ENCODE results near the gene APRT. TPM values are rescaled to one million over a fixed set of nuclear protein-coding genes. Genes with fewer than 3 reads are reported as not detected.

APRT gene
- total RNA-seq, 2 donors from 2014 or later: 45.5 to 80.7 TPM

DNA sequence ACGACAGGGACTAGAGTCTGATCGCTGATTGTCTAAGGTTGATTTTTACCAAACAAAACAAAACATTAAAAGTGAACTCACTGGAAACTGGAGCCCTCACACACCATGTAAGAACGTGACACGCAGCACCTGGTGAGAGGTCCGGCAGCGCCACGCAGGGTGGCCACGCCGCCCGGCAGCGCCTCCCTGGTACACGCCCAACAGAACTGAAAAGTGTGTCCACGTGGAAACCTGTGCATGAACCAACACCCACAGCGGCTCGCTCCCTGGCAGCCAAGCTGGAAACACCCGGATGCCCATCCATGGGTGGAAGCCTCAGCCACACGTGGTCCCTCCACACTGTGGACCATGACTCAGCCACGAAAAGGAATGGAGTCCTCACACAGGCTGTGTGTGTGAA is 35.9 kb upstream of the APRT start:
- Histone ChIP-seq H3K27ac (no peak overlapping the region), H3K36me3 (no peaks in the 10 kb centered on the region), H3K4me3 (no peak overlapping the region), H3K9me3 (no peaks in the 10 kb centered on the region), H3K27me3 (replicated peaks; ENCODE audit: insufficient read depth) (no peaks in the 10 kb centered on the region), H3K4me1 (ENCODE audit: control insufficient read depth in 1 of 2, low read depth in 2 of 2) (no peaks in the 10 kb centered on the region)
- ATAC-seq (ENCODE audit: insufficient number of reproducible peaks, low FRiP score, low read depth) (no peak), DNase-seq (ENCODE audit: low spot score) (no peak)
- no peak for TF ChIP-seq CTCF (IDR thresholded peaks at IDR 0.05)

- H3K4me3 ChIP-seq: no peak overlapping the region
- DNase-seq (ENCODE audit: low spot score) (no peak), ATAC-seq (ENCODE audit: insufficient number of reproducible peaks, low FRiP score, low read depth) (no peak)
- no peaks in the 10 kb centered on the region for H3K9me3 ChIP-seq
- H3K4me1 ChIP-seq (ENCODE audit: control insufficient read depth in 1 of 2, low read depth in 2 of 2): no peaks in the 10 kb centered on the region
- TF ChIP-seq CTCF (IDR thresholded peaks at IDR 0.05): no peak
- H3K27ac ChIP-seq: no peak overlapping the region
- H3K36me3 ChIP-seq: no peaks in the 10 kb centered on the region
- no peaks in the 10 kb centered on the region for H3K27me3 ChIP-seq (replicated peaks; ENCODE audit: insufficient read depth)
Observed at GRCh38 chr16:88846088-88846487, 34.4 kb upstream of the APRT start.

DNA sequence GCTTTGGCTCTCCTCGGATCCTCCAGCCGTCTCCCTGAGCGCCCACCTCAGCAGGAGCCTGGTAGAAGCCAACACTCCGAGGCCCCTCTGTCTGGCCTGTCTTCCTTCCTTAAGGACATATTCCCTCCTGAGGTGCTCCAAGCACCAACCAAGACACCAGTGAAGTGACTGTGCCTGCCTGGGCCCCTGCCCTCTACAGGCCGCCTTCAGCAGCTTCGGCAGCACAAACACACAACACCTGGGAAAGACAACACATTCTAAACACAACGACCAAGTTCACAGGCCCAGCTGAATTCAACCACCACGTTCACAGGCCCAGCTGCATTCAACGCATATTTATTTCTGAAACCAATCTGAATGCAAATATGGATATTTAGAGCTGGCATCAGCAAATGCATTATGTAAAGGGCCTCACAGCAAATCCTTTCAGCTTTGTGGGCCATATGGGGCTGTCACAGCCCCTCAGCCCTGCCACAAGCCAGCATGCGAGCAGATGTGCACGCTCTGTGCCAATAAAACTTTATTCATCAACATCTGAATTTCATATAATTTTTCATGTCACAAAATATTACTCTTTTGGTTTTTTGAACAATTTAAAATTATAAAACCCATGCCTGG is 32.8 kb upstream of the APRT start:
- ATAC-seq (ENCODE audit: insufficient number of reproducible peaks, low FRiP score, low read depth): no peak
- no peaks in the 10 kb centered on the region for H3K9me3 ChIP-seq
- peaks cover 11% of the 10 kb centered on the region for H3K36me3 ChIP-seq

DNA sequence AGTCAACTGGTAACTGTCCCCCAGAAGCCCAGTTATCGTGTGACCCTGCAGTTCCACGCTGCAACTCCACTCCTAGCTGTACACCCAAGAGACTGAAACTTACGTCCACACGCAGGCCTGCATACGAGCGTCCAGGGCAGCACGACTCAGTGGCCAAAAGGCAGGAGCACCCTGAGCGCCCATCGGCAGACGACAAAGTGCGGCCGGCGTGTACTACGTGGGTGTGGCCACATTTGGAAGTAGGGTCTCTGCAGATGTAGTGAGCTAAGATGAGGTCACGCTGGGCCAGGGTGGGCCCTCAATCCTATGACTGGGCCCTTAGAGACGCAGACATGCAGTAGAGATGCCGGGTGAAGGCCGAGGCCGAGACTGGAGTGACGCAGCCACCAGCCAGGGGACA is 31.5 kb upstream of the APRT start:
- DNase-seq (ENCODE audit: low spot score): no peak
- Histone ChIP-seq H3K27ac (no peak overlapping the region), H3K36me3 (peaks cover 15% of the 10 kb centered on the region), H3K9me3 (no peaks in the 10 kb centered on the region), H3K4me1 (ENCODE audit: control insufficient read depth in 1 of 2, low read depth in 2 of 2) (no peaks in the 10 kb centered on the region), H3K4me3 (no peak overlapping the region), H3K27me3 (replicated peaks; ENCODE audit: insufficient read depth) (no peaks in the 10 kb centered on the region)
- no peak for ATAC-seq (ENCODE audit: insufficient number of reproducible peaks, low FRiP score, low read depth)
- no peak for TF ChIP-seq CTCF (IDR thresholded peaks at IDR 0.05)

More for the DNA sequence above, 32.8 kb upstream of the APRT start:
- Histone ChIP-seq H3K27me3 (replicated peaks; ENCODE audit: insufficient read depth) (no peaks in the 10 kb centered on the region), H3K4me1 (ENCODE audit: control insufficient read depth in 1 of 2, low read depth in 2 of 2) (no peaks in the 10 kb centered on the region), H3K27ac (no peak overlapping the region), H3K4me3 (no peak overlapping the region)
- DNase-seq (ENCODE audit: low spot score): no peak
- no peak for TF ChIP-seq CTCF (IDR thresholded peaks at IDR 0.05)

GRCh38 chr16:88842806-88843205 is 31.1 kb upstream of the APRT start:
- Histone ChIP-seq H3K4me3 (no peak overlapping the region), H3K9me3 (no peaks in the 10 kb centered on the region), H3K4me1 (ENCODE audit: control insufficient read depth in 1 of 2, low read depth in 2 of 2) (no peaks in the 10 kb centered on the region), H3K27ac (no peak overlapping the region), H3K27me3 (replicated peaks; ENCODE audit: insufficient read depth) (no peaks in the 10 kb centered on the region), H3K36me3 (peaks cover 15% of the 10 kb centered on the region)
- DNase-seq (ENCODE audit: low spot score) (no peak), ATAC-seq (ENCODE audit: insufficient number of reproducible peaks, low FRiP score, low read depth) (no peak)
- no peak for TF ChIP-seq CTCF (IDR thresholded peaks at IDR 0.05)
